Mesangial cell (primary cell): Measurements from ENCODE around the gene RGS2. TPM values are rescaled to one million over a fixed set of nuclear protein-coding genes. Genes with fewer than 3 reads are reported as not detected.

Experiments
- total RNA-seq: library from RNA; depleted of rRNA; stranded (reverse); fragments of >200 nt; gene quantifications from 2 replicates; pipeline ENCODE4 v1.2.3, GENCODE V29; 2015

RGS2 gene
- total RNA-seq, result 1.9 and 2.8 TPM in 2 replicates

GRCh38 chr1:192808518-192809306 is at the start of gene RGS2:
RGS2 (plus strand) TSS chr1:192809039; CDS start chr1:192809072, 33 bp downstream.

Other genes starting within 250 kb of the RGS2 start
- gene RGS1, start 233.3 kb upstream of the RGS2 start, total RNA-seq, result not detected in 2 replicates
- not detected in 2 replicates for gene RGS13, start 172.9 kb upstream of the RGS2 start, total RNA-seq